B cell (primary cell): ENCODE measurements around the gene PRKAR1A. TPM values are rescaled to one million over a fixed set of nuclear protein-coding genes. Genes with fewer than 3 reads are reported as not detected.

Experiments used
- ATAC-seq: fragments of 200-7000 bp; cut with Tn5 transposase; one replicate; pipeline ENCODE4 v1.10.0; 2021; ENCODE audit warnings: low read depth, mild to moderate bottlenecking, moderate number of reproducible peaks, moderate library complexity
- CTCF ChIA-PET: fragments of 350-600 bp; sonication (Branson Sonifier 250); formaldehyde crosslinking; loops from one replicate; lab custom pipeline; 2021; ENCODE audit warnings: antibody characterized with exemption, inconsistent platforms; lab: Charles Lee
- POLR2A ChIA-PET: fragments of 350-600 bp; sonication (Branson Sonifier 250); formaldehyde crosslinking; loops from one replicate; lab custom pipeline; 2021; ENCODE audit warnings: antibody characterized with exemption; lab: Charles Lee
- DNase-seq: peaks from one replicate; pipeline ENCODE4 v3.0.0; 2013
- H2AFZ ChIP-seq: 2 replicates; pipeline ENCODE4 v1.6.1; 2012; ENCODE audit warnings: mild to moderate bottlenecking, low read depth, low read length; ENCODE audit not compliant: insufficient read depth, poor library complexity, severe bottlenecking
- H3K27ac ChIP-seq, 2 donors: 1 replicate in 1 of 2; 2 replicates in 1 of 2; pipeline ENCODE4 v1.5.1; 2012 to 2013; ENCODE audit warnings: low read length in 2 of 2, mild to moderate bottlenecking in 2 of 2, moderate library complexity in 1 of 2
- H3K27me3 ChIP-seq, 4 experiments: fragments of 200-600 bp in 1 of 4; sonication (generic) in 1 of 4; replicated peaks in 1 of 4; 1 replicate in 2 of 4; 2 replicates in 2 of 4; pipeline versions ENCODE4 v1.6.1 to v1.7.0; 2013 to 2016; ENCODE audit warnings: low read length in 3 of 4, mild to moderate bottlenecking in 2 of 4, mixed read lengths in 1 of 4, moderate library complexity in 1 of 4; ENCODE audit not compliant: insufficient read depth in 4 of 4, control insufficient read depth in 3 of 4; ENCODE audit errors: control extremely low read depth in 1 of 4
- H3K36me3 ChIP-seq, 2 experiments: replicated peaks in 1 of 2; 1 replicate in 1 of 2; 2 replicates in 1 of 2; pipeline versions ENCODE4 v1.6.1 to v1.7.1; 2013; ENCODE audit warnings: low read length in 1 of 2; ENCODE audit not compliant: insufficient read depth in 2 of 2, control insufficient read depth in 1 of 2; ENCODE audit errors: control extremely low read depth in 1 of 2, extremely low read depth in 1 of 2
- H3K4me1 ChIP-seq, 2 donors: fragments of 200-600 bp in 1 of 2; sonication (generic) in 1 of 2; 1 replicate in 1 of 2; 2 replicates in 1 of 2; pipeline versions ENCODE4 v1.5.1 to v1.6.1; 2013 to 2017; ENCODE audit warnings: low read length in 2 of 2; ENCODE audit not compliant: control insufficient read depth in 2 of 2, insufficient read depth in 2 of 2
- H3K4me2 ChIP-seq: replicated peaks from 2 replicates; pipeline ENCODE3; 2012; ENCODE audit warnings: mild to moderate bottlenecking, low read depth, low read length; ENCODE audit not compliant: poor library complexity, severe bottlenecking
- H3K4me3 ChIP-seq, 5 experiments: fragments of 200-600 bp in 1 of 5; sonication (generic) in 1 of 5; 1 replicate in 3 of 5; 2 replicates in 2 of 5; pipeline versions ENCODE4 v1.5.1 to v1.7.0; 2011 to 2016; ENCODE audit warnings: low read length in 4 of 5, mild to moderate bottlenecking in 4 of 5, low read depth in 2 of 5, control low read depth in 1 of 5, moderate library complexity in 1 of 5; ENCODE audit not compliant: insufficient read depth in 1 of 5; ENCODE audit errors: control extremely low read depth in 1 of 5, extremely low read depth in 1 of 5
- H3K79me2 ChIP-seq: fragments of 200-600 bp; sonication (generic); one replicate; pipeline ENCODE4 v1.6.0; 2016; ENCODE audit warnings: low read length; ENCODE audit not compliant: control insufficient read depth, insufficient read depth
- H3K9ac ChIP-seq: fragments of 200-600 bp; sonication (generic); 2 replicates; pipeline ENCODE4 v1.6.1; 2017; ENCODE audit warnings: mild to moderate bottlenecking, low read length, moderate library complexity
- H3K9me3 ChIP-seq, 3 donors: one replicate each; pipeline versions ENCODE4 v1.6.1 to v1.7.1; 2013; ENCODE audit warnings: low read length in 2 of 3; ENCODE audit not compliant: control insufficient read depth in 2 of 3, insufficient read depth in 1 of 3; ENCODE audit errors: control extremely low read depth in 1 of 3
- H4K20me1 ChIP-seq: 2 replicates; pipeline ENCODE4 v1.6.0; 2012; ENCODE audit warnings: mild to moderate bottlenecking, low read length; ENCODE audit not compliant: insufficient read depth, control insufficient read depth, poor library complexity, severe bottlenecking
- H3K27ac Mint-ChIP-seq: one replicate; pipeline ENCODE4 v1.8.0; 2021; ENCODE audit warnings: mixed read lengths
- H3K27me3 Mint-ChIP-seq: one replicate; pipeline ENCODE4 v1.8.0; 2021; ENCODE audit warnings: mixed read lengths
- H3K4me1 Mint-ChIP-seq: one replicate; pipeline ENCODE4 v1.8.0; 2021; ENCODE audit warnings: mixed read lengths
- H3K4me3 Mint-ChIP-seq: one replicate; pipeline ENCODE4 v1.8.0; 2021; ENCODE audit warnings: mixed read lengths
- H3K9me3 Mint-ChIP-seq: one replicate; pipeline ENCODE4 v1.8.0; 2022; ENCODE audit warnings: mixed read lengths; ENCODE audit not compliant: insufficient read depth
- EZH2 ChIP-seq: IDR thresholded peaks from 2 replicates; pipeline ENCODE4 v1.6.1; 2012; ENCODE audit warnings: borderline replicate concordance, low read depth, mild to moderate bottlenecking, moderate library complexity, low read length; ENCODE audit not compliant: insufficient read depth, poor library complexity, severe bottlenecking
- WGBS: methylation state at CpG from one replicate; pipeline ENCODE4 v1.1.5; 2013; ENCODE audit warnings: missing lambda C conversion rate; ENCODE audit not compliant: insufficient coverage; 5-methylcytosine and 5-hydroxymethylcytosine counted together
- intact Hi-C: fragments of 100-400 bp; cut with micrococcal nuclease; formaldehyde crosslinking; loops from one replicate; pipeline ENCODE4 v1.10.0; 2022
- polyA plus RNA-seq: library from polyadenylated mRNA; depleted of rRNA; stranded (reverse); fragments of >200 nt; gene quantifications from 2 replicates; pipeline ENCODE4 v1.2.3, GENCODE V29; 2012
- total RNA-seq, 2 donors: library from RNA; stranded (reverse); fragments of 120-200 nt in 1 of 2; gene quantifications; 1 replicate in 1 of 2; 2 replicates in 1 of 2; pipeline versions ENCODE4 v1.2.3 to v1.2.4, GENCODE V29; 2013 to 2022
- TF ChIP-seq, protein P1 (sequence below): fragments of 200-600 bp; IDR thresholded peaks from one replicate; pipeline ENCODE4 v1.8.0; 2022; ENCODE audit warnings: antibody characterized with exemption, mild to moderate bottlenecking

The PRKAR1A gene
- total and polyA plus RNA-seq, 2 donors (not counting 1 experiment from before 2014, with no cell fraction given), result 63.1 to 296 TPM

- peaks cover 22 to 25% of the 10 kb centered on the region in 2 donors for H3K4me1 ChIP-seq
- H3K9ac ChIP-seq, result peak overlapping the region; percentile 46
- peak overlapping the region in 4 of 5 experiments; percentile 18 to 52 (median 36) for H3K4me3 ChIP-seq
- H3K9me3 Mint-ChIP-seq, result no peaks in the 10 kb centered on the region
- no peaks in the 10 kb centered on the region for H3K36me3 ChIP-seq
- H3K79me2 ChIP-seq, result no peaks in the 10 kb centered on the region
- 46% methylated on average over 3 of the region's 7 CpGs for WGBS
- ATAC-seq, result peak; percentile 19
- TF ChIP-seq, protein P1, sequence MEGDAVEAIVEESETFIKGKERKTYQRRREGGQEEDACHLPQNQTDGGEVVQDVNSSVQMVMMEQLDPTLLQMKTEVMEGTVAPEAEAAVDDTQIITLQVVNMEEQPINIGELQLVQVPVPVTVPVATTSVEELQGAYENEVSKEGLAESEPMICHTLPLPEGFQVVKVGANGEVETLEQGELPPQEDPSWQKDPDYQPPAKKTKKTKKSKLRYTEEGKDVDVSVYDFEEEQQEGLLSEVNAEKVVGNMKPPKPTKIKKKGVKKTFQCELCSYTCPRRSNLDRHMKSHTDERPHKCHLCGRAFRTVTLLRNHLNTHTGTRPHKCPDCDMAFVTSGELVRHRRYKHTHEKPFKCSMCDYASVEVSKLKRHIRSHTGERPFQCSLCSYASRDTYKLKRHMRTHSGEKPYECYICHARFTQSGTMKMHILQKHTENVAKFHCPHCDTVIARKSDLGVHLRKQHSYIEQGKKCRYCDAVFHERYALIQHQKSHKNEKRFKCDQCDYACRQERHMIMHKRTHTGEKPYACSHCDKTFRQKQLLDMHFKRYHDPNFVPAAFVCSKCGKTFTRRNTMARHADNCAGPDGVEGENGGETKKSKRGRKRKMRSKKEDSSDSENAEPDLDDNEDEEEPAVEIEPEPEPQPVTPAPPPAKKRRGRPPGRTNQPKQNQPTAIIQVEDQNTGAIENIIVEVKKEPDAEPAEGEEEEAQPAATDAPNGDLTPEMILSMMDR, result no peak
- no peak for TF ChIP-seq EZH2
- peak overlapping the region; percentile 73 for H2AFZ ChIP-seq
- CTCF ChIA-PET, result interaction anchor here (0.5 to 3.3 kb wide), 13 partner anchors 9 to 720 kb away, joined by 3 to 26 read pairs (median 4); partner anchors contain the start of genes PRKAR1A and WIPI1
- intact Hi-C loops, result loop anchor here (1.0 kb wide), 1 partner anchor 13 kb away; no protein-coding TSS in a partner anchor
- peaks cover 0 to 4% (median 0%) of the 10 kb centered on the region in 3 donors for H3K9me3 ChIP-seq
- POLR2A ChIA-PET, result interaction anchor here (0.6 to 2.5 kb wide), 5 partner anchors 9 to 34 kb away, joined by 3 to 17 read pairs (median 5); partner anchors contain the start of gene PRKAR1A
- peak overlapping the region; percentile 69 for H3K4me2 ChIP-seq
- peak overlapping the region; percentile 94 for H3K27ac Mint-ChIP-seq
- peak overlapping the region; percentile 57 for H3K4me3 Mint-ChIP-seq
- H3K27me3 Mint-ChIP-seq, result no peaks in the 10 kb centered on the region
- H3K27me3 ChIP-seq, result no peaks in the 10 kb centered on the region
- no peak for DNase-seq
- peak overlapping the region; percentile 71 to 81 for H3K27ac ChIP-seq
- H3K4me1 Mint-ChIP-seq, result peaks cover 26% of the 10 kb centered on the region
- no peaks in the 10 kb centered on the region for H4K20me1 ChIP-seq
Measured at GRCh38 chr17:68498479-68499326, 13.5 kb upstream of the PRKAR1A start.

- Histone ChIP-seq H2AFZ (peak overlapping the region; percentile 73), H3K27ac (no peak overlapping the region), H3K79me2 (no peaks in the 10 kb centered on the region), H3K36me3 (no peaks in the 10 kb centered on the region), H4K20me1 (no peaks in the 10 kb centered on the region), H3K4me1 (peaks cover 22 to 25% of the 10 kb centered on the region in 2 donors), H3K4me3 (no peak overlapping the region), H3K9me3 (peaks cover 0 to 4% (median 0%) of the 10 kb centered on the region in 3 donors), H3K9ac (no peak overlapping the region), H3K4me2 (no peak overlapping the region), H3K27me3 (no peaks in the 10 kb centered on the region)
- no peak for TF ChIP-seq EZH2
- TF ChIP-seq, protein P1, result no peak
- no peaks in the 10 kb centered on the region for H3K27me3 Mint-ChIP-seq
- no peak for DNase-seq
- no peak for ATAC-seq
- H3K27ac Mint-ChIP-seq, result peak overlapping the region; percentile 34
- no peaks in the 10 kb centered on the region for H3K9me3 Mint-ChIP-seq
- POLR2A ChIA-PET, result interaction anchor here (2.5 kb wide), 1 partner anchor 12 kb away, joined by 17 read pairs; the partner anchor contains the start of gene PRKAR1A
- CTCF ChIA-PET, result no interaction called here
- H3K4me3 Mint-ChIP-seq, result no peak overlapping the region
- intact Hi-C loops, result no loop called here
- 100% methylated on average over 3 of the region's 5 CpGs for WGBS
- H3K4me1 Mint-ChIP-seq, result peaks cover 26% of the 10 kb centered on the region
Measured at GRCh38 chr17:68499587-68499986, 12.6 kb upstream of the PRKAR1A start.
